AG10803 (cell line): ENCODE results near the gene ABCD1.
"Not testable (repeated sequence)": the region's sequence is repeated elsewhere in the genome, so short reads cannot be mapped to it uniquely, and the experiment has no call there.

Source experiments
- DNase-seq: peaks from one replicate; pipeline ENCODE4 v3.0.0; 2010; ENCODE audit warnings: low read depth
- H3K4me3 ChIP-seq: 2 replicates; pipeline ENCODE4 v1.5.1; 2011; ENCODE audit warnings: mild to moderate bottlenecking, low read length, control low read depth
- TF ChIP-seq, protein P1 (sequence below): conservative IDR thresholded peaks from 2 replicates; pipeline ENCODE4 v1.5.1; 2011; ENCODE audit warnings: mild to moderate bottlenecking, low read length, control low read depth, inconsistent platforms

Gene ABCD1

GRCh38 chrX:153724252-153725038, at the start of gene ABCD1, which contains the start of gene BCAP31:
TSS of gene ABCD1 (plus strand) at chrX:153724856. CDS start at chrX:153725267, 411 bp downstream.
TSS of gene BCAP31 (minus strand) at chrX:153724387. CDS start at chrX:153723244, 1,143 bp downstream.
- peak; percentile 84 for DNase-seq
- TF ChIP-seq, protein P1, sequence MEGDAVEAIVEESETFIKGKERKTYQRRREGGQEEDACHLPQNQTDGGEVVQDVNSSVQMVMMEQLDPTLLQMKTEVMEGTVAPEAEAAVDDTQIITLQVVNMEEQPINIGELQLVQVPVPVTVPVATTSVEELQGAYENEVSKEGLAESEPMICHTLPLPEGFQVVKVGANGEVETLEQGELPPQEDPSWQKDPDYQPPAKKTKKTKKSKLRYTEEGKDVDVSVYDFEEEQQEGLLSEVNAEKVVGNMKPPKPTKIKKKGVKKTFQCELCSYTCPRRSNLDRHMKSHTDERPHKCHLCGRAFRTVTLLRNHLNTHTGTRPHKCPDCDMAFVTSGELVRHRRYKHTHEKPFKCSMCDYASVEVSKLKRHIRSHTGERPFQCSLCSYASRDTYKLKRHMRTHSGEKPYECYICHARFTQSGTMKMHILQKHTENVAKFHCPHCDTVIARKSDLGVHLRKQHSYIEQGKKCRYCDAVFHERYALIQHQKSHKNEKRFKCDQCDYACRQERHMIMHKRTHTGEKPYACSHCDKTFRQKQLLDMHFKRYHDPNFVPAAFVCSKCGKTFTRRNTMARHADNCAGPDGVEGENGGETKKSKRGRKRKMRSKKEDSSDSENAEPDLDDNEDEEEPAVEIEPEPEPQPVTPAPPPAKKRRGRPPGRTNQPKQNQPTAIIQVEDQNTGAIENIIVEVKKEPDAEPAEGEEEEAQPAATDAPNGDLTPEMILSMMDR, result no peak

GRCh38 chrX:153681175-153681574, 43.5 kb upstream of the ABCD1 start:
- H3K4me3 ChIP-seq, result no peak overlapping the region
- TF ChIP-seq, protein P1, result no peak
- DNase-seq, result no peak

More at GRCh38 chrX:153724252-153725038, at the start of gene ABCD1, which contains the start of gene BCAP31:
- H3K4me3 ChIP-seq, result peak within 1 kb of the TSS; percentile 69

- H3K4me3 ChIP-seq, DNase-seq: not testable (repeated sequence)
Measured at GRCh38 chrX:153683486-153683885, 41.2 kb upstream of the ABCD1 start.

DNA sequence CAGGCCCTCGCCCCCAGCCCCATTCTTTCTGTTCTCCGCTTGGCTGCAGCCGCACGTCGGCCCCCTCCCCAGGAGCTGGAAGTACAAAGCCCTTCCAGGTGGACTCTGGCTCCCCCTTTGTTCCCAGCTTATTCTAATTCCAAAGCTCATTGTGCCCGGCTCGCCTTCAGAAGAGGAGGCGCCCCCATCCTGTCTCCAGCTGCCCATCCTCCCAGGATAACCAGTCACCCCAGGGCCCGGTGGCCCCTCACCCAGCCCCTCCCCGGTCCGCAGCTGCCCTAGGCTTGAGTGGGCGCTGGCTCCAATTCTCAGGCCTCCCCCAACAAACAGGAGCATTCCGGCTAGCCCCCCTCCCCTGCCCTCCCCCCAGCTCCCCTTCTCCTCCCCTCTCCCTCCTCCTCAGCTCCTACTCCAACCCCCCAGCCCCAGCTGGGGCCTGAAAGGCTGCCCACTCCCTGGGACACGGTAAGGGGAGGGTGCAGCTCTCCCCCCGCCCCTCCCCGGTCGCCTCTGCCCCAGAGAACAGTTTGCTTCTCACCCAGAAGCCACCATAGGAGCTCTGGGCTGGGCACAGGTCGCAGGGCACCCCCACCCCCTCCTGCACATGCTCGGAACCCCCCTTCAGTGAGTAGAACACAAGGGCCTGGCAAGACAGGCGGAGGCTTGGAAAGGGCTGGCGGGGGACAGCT, 40.0 kb upstream of the ABCD1 start:
- DNase-seq, result no peak
- no peak overlapping the region for H3K4me3 ChIP-seq
- TF ChIP-seq, protein P1, result no peak

GRCh38 chrX:153685156-153685536, 39.5 kb upstream of the ABCD1 start:
- no peak overlapping the region for H3K4me3 ChIP-seq
- TF ChIP-seq, protein P1, result no peak
- no peak for DNase-seq

DNA sequence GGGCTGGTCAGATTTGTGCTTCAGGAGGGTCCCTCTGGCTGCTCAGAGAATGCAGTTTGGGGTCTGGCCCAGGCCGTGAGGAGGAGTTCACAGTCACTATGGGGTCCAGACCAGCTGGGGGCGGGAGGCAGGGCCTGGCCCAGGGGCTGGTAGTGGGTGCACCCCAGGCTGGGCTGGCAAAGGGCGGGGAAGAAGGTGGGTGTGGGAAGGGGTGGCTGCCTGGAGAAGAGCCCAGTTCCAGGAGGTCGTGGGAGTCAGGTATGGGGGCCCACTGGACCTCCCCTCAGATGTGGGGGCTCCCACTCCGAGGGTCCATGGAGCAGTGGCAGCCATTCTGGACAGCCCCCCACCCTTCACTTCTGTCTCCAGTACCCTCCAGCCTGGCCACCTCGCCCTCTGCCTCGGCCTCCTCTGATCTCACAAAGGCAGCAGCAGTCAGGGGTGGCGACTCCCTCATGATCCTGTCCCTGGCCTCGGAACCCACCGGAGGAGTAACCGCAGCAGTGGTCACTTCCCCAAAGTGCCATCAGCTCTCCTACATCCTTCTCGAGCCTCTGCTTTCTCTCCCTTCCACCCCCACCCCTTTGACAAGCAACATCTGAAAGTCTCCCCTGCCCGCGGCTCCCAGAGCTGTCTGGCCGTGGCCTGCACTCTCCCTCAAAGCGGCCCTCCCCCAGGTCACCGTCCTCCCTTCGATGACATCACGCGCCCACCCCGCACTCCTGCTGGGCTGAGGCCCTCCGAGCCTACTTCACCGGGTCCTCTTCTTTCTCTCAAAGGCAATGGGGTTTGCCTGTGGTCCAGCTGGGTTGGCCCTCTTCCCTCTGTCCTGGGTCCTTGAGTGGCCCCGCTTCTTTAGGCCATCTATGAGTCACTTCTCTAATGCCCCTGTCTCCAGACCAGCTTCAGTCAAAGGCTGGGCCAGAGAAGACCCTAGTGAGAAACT, 38.6 kb upstream of the ABCD1 start:
- TF ChIP-seq, protein P1, result no peak
- no peak for DNase-seq

DNA sequence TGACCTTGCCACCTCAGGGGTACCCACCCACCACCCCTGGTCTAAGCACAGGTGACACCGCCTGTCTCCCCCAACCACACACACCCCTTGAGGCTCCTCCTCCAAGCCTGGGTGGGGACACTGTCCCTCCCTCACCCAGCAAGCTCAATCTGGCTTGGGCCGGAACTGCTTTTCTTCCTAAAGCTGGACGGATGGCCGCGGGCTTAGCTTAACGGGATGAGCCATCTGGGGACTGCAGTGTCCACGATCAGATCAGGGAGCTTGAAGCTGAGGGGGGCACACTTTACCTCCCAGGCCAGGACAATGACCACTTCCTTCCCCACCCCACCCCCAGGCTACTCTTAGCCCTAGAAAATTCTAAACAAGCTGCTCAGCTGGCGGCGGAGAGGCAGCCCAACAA, 37.9 kb upstream of the ABCD1 start:
- TF ChIP-seq, protein P1, result no peak
- no peak for DNase-seq
- no peak overlapping the region for H3K4me3 ChIP-seq

More for the DNA sequence above, 38.6 kb upstream of the ABCD1 start:
- H3K4me3 ChIP-seq, result no peak overlapping the region
